Body of pancreas (tissue), 4 donors: ENCODE results near the gene C19orf47.

Experiments used
- POLR2A ChIP-seq, 3 donors: fragments of 450-650 bp; IDR thresholded peaks; one replicate each; pipeline ENCODE4 v1.6.1; 2016; ENCODE audit warnings: antibody characterized with exemption in 3 of 3, mild to moderate bottlenecking in 2 of 3
- TF ChIP-seq, protein P1 (sequence below), 7 experiments: fragments of 450-650 bp in 4 of 7; fragments of 200-600 bp in 3 of 7; sonication (generic) in 3 of 7; IDR thresholded peaks; one replicate each; pipeline ENCODE4 v1.5.1; 2016 to 2019; ENCODE audit warnings: antibody characterized with exemption in 7 of 7

DNA sequence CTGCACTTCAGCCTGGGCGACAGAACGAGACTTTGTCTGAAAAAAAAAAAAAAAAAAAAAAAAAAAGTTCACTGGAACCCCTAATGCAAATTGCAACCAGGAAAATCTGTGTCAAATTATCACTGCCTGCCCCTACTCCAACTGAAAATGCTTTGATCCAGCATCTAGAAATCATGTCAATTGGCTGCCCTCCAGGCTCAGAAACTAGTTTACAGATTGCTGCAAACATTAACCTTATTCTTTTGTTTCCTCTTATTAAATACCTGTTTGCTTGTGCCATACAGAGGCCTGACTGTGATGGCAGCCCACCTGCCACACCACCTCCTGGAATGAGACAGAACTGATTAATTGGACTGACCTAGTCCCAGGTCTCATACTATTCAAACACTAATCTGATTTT, 44.4 kb downstream of the C19orf47 start:
- TF ChIP-seq, protein P1, sequence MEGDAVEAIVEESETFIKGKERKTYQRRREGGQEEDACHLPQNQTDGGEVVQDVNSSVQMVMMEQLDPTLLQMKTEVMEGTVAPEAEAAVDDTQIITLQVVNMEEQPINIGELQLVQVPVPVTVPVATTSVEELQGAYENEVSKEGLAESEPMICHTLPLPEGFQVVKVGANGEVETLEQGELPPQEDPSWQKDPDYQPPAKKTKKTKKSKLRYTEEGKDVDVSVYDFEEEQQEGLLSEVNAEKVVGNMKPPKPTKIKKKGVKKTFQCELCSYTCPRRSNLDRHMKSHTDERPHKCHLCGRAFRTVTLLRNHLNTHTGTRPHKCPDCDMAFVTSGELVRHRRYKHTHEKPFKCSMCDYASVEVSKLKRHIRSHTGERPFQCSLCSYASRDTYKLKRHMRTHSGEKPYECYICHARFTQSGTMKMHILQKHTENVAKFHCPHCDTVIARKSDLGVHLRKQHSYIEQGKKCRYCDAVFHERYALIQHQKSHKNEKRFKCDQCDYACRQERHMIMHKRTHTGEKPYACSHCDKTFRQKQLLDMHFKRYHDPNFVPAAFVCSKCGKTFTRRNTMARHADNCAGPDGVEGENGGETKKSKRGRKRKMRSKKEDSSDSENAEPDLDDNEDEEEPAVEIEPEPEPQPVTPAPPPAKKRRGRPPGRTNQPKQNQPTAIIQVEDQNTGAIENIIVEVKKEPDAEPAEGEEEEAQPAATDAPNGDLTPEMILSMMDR (IDR thresholded peaks at IDR 0.05) = no peak
- TF ChIP-seq POLR2A (IDR thresholded peaks at IDR 0.05) = no peak
